ENCODE data around the gene SSB.

- TF ChIP-seq MAX (IDR thresholded peaks at IDR 0.05): no peak
- no peak for TF ChIP-seq CREB1 (IDR thresholded peaks at IDR 0.05; ENCODE audit: low read depth)
- no peak for TF ChIP-seq REST (IDR thresholded peaks at IDR 0.05; ENCODE audit: low read depth)
- no peak for TF ChIP-seq TEAD4 (IDR thresholded peaks at IDR 0.05)
- no peak for TF ChIP-seq EP300 (IDR thresholded peaks at IDR 0.05; ENCODE audit: borderline replicate concordance)
- no peak for TF ChIP-seq TCF12 (IDR thresholded peaks at IDR 0.05; ENCODE audit: low read depth)
- no peak for TF ChIP-seq YY1 (IDR thresholded peaks at IDR 0.05; ENCODE audit: low read depth)
- no peak for TF ChIP-seq RAD21 (IDR thresholded peaks at IDR 0.05; ENCODE audit: low read depth)
Measured at GRCh38 chr2:169755083-169755870, 43.4 kb upstream of the SSB start.
